Stimulated activated naive B cell treated with anti-CD40 and anti-IgM and Interleukin-4, amounts not matched to agents 10 μg/mL and 1 μg/mL and 100 μg/mL, for 72 hours (primary cell): ENCODE measurements around the gene KRTAP5-6.

Source experiments
- ATAC-seq, 2 donors: fragments of 150-1000 bp; cut with Tn5 transposase; replicated peaks; 2 replicates each; pipeline ENCODE4 v1.10.0; 2021; ENCODE audit warnings: moderate library complexity in 1 of 2
- DNase-seq: peaks from one replicate; pipeline ENCODE4 v3.0.0; 2021
- H3K27ac Mint-ChIP-seq: one replicate; pipeline ENCODE4 v1.8.0; 2022; ENCODE audit warnings: mild to moderate bottlenecking, mixed read lengths
- H3K27me3 Mint-ChIP-seq, 2 donors: one replicate each; pipeline ENCODE4 v1.8.0; 2022; ENCODE audit warnings: mixed read lengths in 2 of 2
- H3K36me3 Mint-ChIP-seq, 2 donors: one replicate each; pipeline ENCODE4 v1.8.0; 2022; ENCODE audit warnings: mixed read lengths in 2 of 2, mild to moderate bottlenecking in 1 of 2
- H3K4me1 Mint-ChIP-seq, 2 donors: one replicate each; pipeline ENCODE4 v1.8.0; 2022; ENCODE audit warnings: mixed read lengths in 2 of 2, mild to moderate bottlenecking in 1 of 2
- H3K4me3 Mint-ChIP-seq, 2 donors: one replicate each; pipeline ENCODE4 v1.8.0; 2022; ENCODE audit warnings: mild to moderate bottlenecking in 2 of 2, mixed read lengths in 2 of 2, moderate library complexity in 1 of 2
- H3K9me3 Mint-ChIP-seq, 2 donors: one replicate each; pipeline ENCODE4 v1.8.0; 2022; ENCODE audit warnings: mixed read lengths in 2 of 2, mild to moderate bottlenecking in 1 of 2

KRTAP5-6 gene

DNA sequence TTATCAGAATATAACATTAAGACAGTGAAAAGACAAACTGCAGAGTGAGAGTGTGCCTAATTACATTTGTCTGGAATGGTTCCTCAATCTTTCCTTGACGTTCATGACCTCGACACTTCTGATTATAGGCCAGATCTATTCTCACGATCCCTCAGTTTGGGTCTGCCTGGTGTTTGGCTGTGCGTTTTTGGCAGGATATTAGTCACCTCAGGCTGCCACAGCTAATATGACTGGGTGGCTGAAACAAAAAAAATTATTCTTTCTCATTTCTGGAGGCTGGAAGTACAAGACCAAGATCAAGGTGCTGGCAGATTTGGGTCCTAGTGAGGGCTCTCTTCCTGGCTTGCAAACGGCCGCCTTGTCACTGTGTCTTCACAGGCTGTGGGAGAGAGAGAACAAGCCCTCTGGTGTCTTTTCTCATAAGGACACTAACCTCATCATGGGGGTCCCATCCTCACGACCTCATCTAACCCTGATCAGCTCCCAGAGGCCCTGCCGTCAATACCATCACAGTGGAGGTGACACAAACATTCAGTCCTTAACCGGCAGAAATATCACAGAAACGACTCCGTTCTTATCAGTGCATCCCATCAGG, 30.2 kb downstream of the KRTAP5-6 start:
- Mint-ChIP-seq H3K27me3 (peaks cover 58 to 79% of the 10 kb centered on the region in 2 donors), H3K36me3 (no peaks in the 10 kb centered on the region), H3K9me3 (peaks cover 3 to 6% of the 10 kb centered on the region in 2 donors), H3K4me1 (peaks cover 17 to 26% of the 10 kb centered on the region in 2 donors), H3K4me3 (no peak overlapping the region), H3K27ac (peak overlapping the region; percentile 20)
- DNase-seq (no peak), ATAC-seq (peak in 1 of 2 donors; percentile 38)

DNA sequence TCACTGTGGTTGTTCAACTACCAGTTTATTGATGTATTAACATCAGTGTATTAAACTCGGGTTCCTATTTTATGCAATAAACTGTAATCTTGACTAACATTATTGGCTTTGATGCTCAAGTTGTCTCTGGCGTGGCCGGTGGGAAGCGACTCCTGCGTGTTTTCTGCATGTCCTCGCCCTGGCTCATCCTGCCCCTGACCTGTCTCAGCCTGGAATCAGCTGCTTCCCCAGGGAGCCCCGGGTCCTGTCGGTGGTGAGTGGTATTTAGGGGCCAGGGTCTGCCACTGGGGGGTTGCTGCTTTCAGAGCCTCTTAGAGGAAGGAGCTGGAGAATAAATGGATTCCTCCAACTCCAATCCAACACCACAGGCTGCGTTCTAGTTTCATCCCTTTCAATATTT, 30.9 kb downstream of the KRTAP5-6 start:
- ATAC-seq: no peak
- Mint-ChIP-seq H3K4me3 (no peak overlapping the region), H3K27ac (no peak overlapping the region)

DNA sequence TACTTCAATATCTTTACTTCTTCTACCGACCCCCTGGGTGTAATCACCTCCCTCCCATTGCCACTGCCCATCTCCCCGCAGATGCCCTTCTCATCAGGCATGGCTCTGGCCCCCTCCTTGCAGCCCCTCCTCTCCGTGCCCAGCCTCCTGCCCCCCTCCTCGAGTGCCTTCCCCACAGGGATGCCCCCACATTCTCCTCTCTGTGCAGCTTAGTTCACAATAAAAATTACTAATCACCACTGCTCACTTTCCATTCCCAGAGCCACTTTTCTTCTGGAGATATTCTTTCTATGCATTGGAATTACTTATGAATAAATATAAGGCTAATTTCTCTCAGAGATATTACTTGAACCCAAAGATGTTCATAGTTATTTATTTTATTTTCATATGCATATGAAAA, 31.3 kb downstream of the KRTAP5-6 start:
- DNase-seq: no peak
- Mint-ChIP-seq H3K4me3 (no peak overlapping the region), H3K27ac (no peak overlapping the region), H3K27me3 (peaks cover 62 to 77% of the 10 kb centered on the region in 2 donors), H3K36me3 (no peaks in the 10 kb centered on the region), H3K4me1 (peaks cover 17 to 26% of the 10 kb centered on the region in 2 donors), H3K9me3 (peaks cover 3 to 6% of the 10 kb centered on the region in 2 donors)
- ATAC-seq: no peak

More for the DNA sequence above, 30.9 kb downstream of the KRTAP5-6 start:
- H3K36me3 Mint-ChIP-seq: no peaks in the 10 kb centered on the region
- H3K9me3 Mint-ChIP-seq: peaks cover 3 to 6% of the 10 kb centered on the region in 2 donors
- peaks cover 17 to 26% of the 10 kb centered on the region in 2 donors for H3K4me1 Mint-ChIP-seq
- DNase-seq: no peak
- H3K27me3 Mint-ChIP-seq: peaks cover 60 to 77% of the 10 kb centered on the region in 2 donors

DNA sequence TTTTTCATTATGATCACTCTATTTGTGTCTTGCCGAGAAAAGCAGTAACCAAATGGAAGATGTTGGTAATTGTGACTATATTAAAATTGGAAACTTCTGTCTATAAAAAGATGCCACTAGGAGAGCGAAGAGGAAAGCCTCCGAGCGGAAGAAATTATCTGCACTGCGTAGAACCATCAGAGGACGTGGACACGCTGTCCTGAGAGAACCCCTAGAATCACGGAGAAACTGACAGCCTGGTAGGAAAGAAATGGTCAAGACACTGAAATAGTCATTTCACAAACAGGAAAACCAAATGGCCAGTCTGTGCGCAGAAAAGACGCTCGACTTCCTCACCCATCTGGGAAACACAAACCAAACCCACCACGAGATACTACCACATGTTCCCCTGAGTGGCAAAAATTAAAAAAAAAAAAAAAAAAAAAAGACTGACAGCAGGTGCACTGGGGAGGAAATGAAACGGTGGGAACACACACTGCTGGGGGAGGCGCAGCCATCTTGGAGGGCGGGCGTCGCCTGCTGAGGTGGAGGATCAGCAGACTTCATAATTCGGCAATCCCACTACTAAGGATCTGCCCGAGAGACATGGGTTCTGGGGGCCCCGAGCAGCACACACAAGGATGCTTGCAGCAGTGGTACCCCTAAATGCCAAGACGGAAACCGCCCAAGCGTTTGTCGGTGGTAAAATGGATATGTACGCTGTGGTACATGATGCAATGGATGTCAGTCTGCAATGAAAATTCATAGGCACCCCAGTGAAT, 32.1 kb downstream of the KRTAP5-6 start:
- Mint-ChIP-seq H3K27ac (no peak overlapping the region), H3K27me3 (peaks cover 70 to 85% of the 10 kb centered on the region in 2 donors), H3K36me3 (no peaks in the 10 kb centered on the region), H3K9me3 (peaks cover 3 to 6% of the 10 kb centered on the region in 2 donors), H3K4me1 (peaks cover 23 to 33% of the 10 kb centered on the region in 2 donors), H3K4me3 (peak overlapping the region in 1 of 2 donors; percentile 30)
- ATAC-seq (peak; percentile 74 to 75), DNase-seq (no peak)

DNA sequence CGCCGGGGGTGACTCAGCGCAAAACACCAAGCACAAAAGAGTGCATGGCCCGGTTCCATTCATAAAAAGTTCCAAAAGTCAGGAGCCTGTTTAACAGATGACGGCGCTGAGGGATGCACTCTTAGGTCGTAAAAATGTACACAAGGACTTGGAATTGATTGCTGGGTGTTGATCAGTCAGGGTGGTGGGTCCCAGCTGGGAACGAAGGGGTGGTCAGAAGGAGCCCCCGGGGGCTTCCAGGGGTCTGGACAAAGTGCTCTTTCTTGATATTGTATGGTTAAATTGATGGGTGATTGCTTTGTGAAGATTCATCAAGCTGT, 32.7 kb downstream of the KRTAP5-6 start:
- Mint-ChIP-seq H3K27ac (no peak overlapping the region), H3K27me3 (peaks cover 72 to 87% of the 10 kb centered on the region in 2 donors), H3K4me1 (peaks cover 24 to 33% of the 10 kb centered on the region in 2 donors), H3K36me3 (no peaks in the 10 kb centered on the region), H3K4me3 (no peak overlapping the region), H3K9me3 (peaks cover 3 to 6% of the 10 kb centered on the region in 2 donors)
- no peak for ATAC-seq
- no peak for DNase-seq

DNA sequence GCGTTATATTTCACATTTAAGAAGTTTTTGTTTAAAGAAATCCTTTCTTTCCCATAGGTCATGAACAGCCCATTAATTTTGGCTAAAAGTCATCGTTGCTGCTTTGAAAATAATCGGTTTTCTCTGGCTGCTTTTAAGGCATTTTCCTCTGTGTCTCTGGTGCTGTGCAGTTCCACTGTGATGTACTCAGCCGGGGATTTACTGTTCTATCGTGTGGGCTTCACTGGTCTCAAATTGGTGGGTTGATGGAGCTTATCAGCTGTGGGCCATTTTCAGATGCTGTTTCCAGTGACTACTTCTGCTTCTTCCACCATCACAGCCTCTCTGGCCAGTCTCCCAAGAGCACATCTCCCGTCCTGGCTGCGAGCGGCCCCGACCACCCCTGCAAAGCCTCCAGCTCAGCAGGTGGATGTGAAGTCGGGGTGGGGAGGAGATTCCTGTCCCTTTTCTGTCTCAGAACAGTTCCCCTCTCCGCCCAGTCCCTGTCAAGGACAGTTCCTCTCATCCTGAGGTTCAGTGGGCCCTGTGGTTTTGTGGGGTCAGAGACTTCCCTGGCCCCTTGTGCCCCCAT, 33.1 kb downstream of the KRTAP5-6 start:
- peaks cover 68 to 87% of the 10 kb centered on the region in 2 donors for H3K27me3 Mint-ChIP-seq
- peak; percentile 27 to 44 for ATAC-seq
- H3K9me3 Mint-ChIP-seq: peaks cover 3 to 6% of the 10 kb centered on the region in 2 donors
- peaks cover 24 to 33% of the 10 kb centered on the region in 2 donors for H3K4me1 Mint-ChIP-seq
- no peak overlapping the region for H3K27ac Mint-ChIP-seq
- no peaks in the 10 kb centered on the region for H3K36me3 Mint-ChIP-seq
- no peak overlapping the region for H3K4me3 Mint-ChIP-seq
- DNase-seq: no peak

DNA sequence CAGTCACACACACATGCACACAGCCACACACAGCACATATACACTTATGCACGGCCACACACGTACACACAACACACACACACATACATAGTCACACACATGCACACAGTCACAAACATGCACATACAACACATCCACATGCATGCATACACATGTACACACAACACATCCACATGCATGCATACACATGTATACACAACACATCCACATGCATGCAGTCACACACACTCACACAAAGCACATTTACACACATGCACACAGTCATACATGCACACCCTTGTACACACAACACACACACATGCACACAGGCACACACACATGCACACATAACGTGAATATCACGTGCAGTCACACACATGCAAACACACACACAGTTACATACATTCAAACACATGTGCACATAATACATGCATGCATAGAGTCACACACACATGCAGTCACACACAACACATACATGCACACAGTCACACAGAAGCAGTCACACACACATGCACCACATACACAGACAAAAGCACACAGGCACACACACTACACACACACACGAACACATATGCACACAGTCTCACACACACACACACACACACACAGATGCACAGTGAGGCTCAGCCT, 34.6 kb downstream of the KRTAP5-6 start:
- Mint-ChIP-seq H3K4me1 (peaks cover 24 to 33% of the 10 kb centered on the region in 2 donors), H3K36me3 (peaks cover 3 to 6% of the 10 kb centered on the region in 2 donors), H3K9me3 (peaks cover 11 to 13% of the 10 kb centered on the region in 2 donors), H3K27me3 (peaks cover 74 to 93% of the 10 kb centered on the region in 2 donors), H3K27ac (no peak overlapping the region), H3K4me3 (no peak overlapping the region)
- DNase-seq (no peak), ATAC-seq (no peak)

DNA sequence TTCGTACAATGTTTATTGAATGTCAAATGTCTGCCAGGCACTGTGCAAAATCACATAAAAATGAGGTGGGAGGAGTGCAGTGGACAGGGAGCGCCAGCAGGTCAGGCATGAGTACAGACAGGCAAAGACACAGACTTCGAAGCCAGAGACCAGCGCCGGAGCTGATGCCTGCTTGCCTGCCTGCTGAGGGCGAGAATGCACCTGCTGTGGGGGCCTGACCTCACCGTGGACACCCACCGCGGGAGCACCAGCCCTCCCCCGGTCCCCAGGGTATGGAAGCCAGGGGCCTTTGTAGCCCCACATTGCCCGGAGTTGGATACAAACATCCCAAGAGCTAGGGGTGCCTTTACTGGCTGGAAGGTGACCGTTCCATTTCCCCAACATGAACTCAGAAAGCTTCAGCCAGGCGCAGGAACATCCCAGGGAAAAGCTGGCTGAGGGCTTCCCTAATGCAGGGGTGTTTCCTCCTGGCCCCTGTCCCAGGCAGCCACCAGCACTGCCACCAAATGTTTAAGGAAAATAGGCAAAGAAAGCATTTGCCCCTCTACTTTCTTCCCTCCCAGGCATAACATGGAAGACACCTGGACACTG, 35.5 kb downstream of the KRTAP5-6 start:
- no peak for DNase-seq
- no peak for ATAC-seq
- H3K27ac Mint-ChIP-seq: no peak overlapping the region
- H3K4me3 Mint-ChIP-seq: no peak overlapping the region
- H3K36me3 Mint-ChIP-seq: peaks cover 3 to 7% of the 10 kb centered on the region in 2 donors
- H3K4me1 Mint-ChIP-seq: peaks cover 24 to 33% of the 10 kb centered on the region in 2 donors
- H3K9me3 Mint-ChIP-seq: peaks cover 14 to 16% of the 10 kb centered on the region in 2 donors
- peaks cover 68 to 88% of the 10 kb centered on the region in 2 donors for H3K27me3 Mint-ChIP-seq

DNA sequence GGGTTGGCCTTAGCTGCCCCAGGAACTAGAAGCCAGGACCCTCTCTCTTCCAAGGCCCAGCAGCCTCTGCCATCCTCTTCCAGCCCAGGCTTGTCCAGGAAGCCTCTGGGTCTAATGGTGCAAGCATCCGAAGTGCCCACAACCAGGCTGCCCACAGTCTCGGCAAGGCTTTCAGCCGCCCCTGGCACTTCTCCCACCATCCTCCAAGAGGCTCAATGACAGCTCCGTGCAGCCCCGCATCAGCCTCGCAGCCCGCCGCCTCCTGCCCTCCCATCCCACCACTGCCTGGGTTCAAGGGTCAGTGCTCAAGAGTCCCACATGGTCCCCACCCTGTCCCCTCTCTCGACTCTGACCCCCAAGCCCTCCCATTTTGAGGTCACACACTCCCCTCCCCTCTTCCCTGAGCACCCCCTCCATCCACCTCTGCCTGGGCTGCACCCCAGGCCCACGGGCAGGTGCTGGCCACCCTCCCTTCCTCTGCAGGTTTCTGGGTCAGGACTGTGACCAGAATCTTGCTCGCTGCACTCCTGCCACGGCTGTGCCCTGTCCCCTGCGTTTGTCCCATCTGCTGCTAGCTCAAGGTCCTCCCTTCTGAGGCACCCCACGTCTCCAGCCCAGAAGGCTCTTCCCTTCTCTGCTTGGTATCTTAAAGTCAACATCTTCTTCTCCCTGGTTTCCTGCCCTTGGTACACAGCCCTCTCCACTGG, 36.2 kb downstream of the KRTAP5-6 start:
- no peak overlapping the region for H3K27ac Mint-ChIP-seq
- peaks cover 68 to 88% of the 10 kb centered on the region in 2 donors for H3K27me3 Mint-ChIP-seq
- no peak for DNase-seq
- no peak overlapping the region for H3K4me3 Mint-ChIP-seq
- H3K36me3 Mint-ChIP-seq: peaks cover 4 to 7% of the 10 kb centered on the region in 2 donors
- no peak for ATAC-seq
- H3K4me1 Mint-ChIP-seq: peaks cover 23 to 28% of the 10 kb centered on the region in 2 donors
- H3K9me3 Mint-ChIP-seq: peaks cover 17 to 20% of the 10 kb centered on the region in 2 donors

DNA sequence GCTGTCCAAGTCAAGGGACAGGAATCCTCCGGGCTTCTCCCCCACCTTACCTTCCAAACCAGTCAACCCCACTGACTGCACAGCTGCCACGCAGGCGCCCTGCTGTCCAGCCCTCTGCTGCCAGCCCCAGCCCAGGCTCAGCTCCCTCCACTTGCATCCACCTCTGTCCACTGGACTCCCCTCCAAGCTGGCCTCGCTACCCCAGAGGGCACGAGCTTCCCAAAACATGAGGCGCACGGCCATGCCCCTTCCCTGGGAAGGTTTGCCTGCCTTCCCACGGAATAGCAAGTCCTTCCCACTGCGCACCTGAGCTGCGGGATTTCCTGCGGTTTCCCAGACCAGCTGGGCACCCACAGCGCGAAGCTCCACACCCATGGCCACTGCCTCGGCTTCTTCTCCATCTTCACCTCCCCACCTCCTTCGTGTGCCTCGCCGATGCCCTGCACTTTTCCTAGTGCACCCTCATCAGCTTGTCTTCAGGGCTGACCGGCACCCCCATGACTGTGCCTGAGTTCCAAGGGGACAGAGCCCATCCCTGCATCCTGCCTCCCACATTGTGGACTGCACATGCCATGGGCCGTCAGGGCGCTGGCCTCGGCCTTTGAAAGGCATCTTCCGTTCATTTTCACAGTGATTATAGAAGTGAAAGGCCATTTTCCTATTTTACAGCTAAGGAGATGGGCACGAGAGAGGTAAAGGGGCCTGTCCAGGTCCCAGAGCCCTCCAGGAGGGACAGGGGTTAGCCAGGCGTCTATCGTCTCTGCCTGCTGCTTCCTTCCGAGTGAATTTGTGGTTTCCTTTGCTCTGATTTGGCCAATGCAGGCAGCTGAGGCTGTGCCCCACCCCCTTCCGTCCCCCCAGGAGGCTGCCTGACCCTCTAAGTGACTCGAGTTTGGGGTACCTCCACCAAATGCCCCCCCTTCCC, 37.0 kb downstream of the KRTAP5-6 start:
- Mint-ChIP-seq H3K9me3 (peaks cover 20 to 21% of the 10 kb centered on the region in 2 donors), H3K4me3 (no peak overlapping the region), H3K27me3 (peaks cover 67 to 87% of the 10 kb centered on the region in 2 donors), H3K36me3 (peaks cover 4 to 7% of the 10 kb centered on the region in 2 donors), H3K4me1 (peaks cover 19 to 20% of the 10 kb centered on the region in 2 donors), H3K27ac (no peak overlapping the region)
- DNase-seq: no peak
- no peak for ATAC-seq

DNA sequence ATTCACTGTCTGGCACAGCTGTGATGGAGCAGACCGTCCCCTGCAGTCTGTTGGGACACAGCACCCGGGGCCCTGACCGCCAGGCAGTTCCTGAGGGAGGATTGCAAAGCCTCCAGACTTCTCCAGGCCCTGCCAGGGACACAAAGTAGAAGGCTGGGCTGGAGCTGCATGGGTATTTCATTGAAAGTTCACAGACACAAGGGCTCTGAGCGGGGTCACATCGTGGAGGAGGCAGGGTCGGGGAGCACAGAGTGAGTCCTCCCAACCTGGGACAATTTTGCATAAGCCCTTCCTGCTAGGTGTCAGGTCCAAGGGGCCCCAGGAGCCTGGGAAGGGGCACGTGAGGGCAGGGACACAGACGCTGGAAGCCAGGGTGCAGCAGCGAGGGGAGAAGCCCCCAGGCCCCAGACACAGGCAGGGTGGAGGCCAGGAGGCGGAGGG, 37.7 kb downstream of the KRTAP5-6 start:
- DNase-seq: no peak
- Mint-ChIP-seq H3K9me3 (peaks cover 20 to 21% of the 10 kb centered on the region in 2 donors), H3K36me3 (peaks cover 4 to 7% of the 10 kb centered on the region in 2 donors), H3K27ac (no peak overlapping the region), H3K4me3 (no peak overlapping the region), H3K27me3 (peaks cover 73 to 87% of the 10 kb centered on the region in 2 donors), H3K4me1 (peaks cover 14 to 17% of the 10 kb centered on the region in 2 donors)
- ATAC-seq: no peak

DNA sequence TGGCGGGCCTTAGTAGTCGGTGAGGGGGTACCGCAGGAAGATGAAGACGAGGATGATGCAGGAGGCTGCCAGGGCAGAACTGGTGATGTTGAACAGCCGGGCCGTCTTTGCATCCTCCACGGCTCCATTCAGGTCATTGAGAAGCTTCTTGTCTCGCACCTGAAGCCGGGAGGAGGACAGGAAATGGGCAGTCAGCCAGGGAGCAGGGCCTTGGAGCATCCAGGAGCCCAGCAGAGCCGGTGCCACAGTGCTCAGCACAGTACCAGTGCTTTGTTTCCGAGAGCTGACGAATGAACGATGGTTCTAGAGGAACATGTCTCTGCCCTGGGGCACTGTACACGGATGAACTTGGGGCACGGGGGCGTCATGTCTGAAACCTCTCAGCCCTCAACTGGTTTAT, 38.3 kb downstream of the KRTAP5-6 start:
- H3K4me3 Mint-ChIP-seq: no peak overlapping the region
- DNase-seq (no peak), ATAC-seq (no peak)
- H3K36me3 Mint-ChIP-seq: peaks cover 4 to 7% of the 10 kb centered on the region in 2 donors
- H3K9me3 Mint-ChIP-seq: peaks cover 20 to 21% of the 10 kb centered on the region in 2 donors
- H3K4me1 Mint-ChIP-seq: peaks cover 9 to 14% of the 10 kb centered on the region in 2 donors
- peaks cover 70 to 83% of the 10 kb centered on the region in 2 donors for H3K27me3 Mint-ChIP-seq
- no peak overlapping the region for H3K27ac Mint-ChIP-seq
